Measurements from ENCODE around the gene DVL1. TPM values are rescaled to one million over a fixed set of nuclear protein-coding genes. Genes with fewer than 3 reads are reported as not detected.

The DVL1 gene
- 113 and 119 TPM in 2 replicates for total RNA-seq (2014; rRNA removed; shearing (Covaris generic))
- 8.6 and 9.9 TPM in 2 replicates for polyA plus RNA-seq (2016; fragmentation: Nextera tagmentation; extraction: Ambion mirVana)

DNA sequence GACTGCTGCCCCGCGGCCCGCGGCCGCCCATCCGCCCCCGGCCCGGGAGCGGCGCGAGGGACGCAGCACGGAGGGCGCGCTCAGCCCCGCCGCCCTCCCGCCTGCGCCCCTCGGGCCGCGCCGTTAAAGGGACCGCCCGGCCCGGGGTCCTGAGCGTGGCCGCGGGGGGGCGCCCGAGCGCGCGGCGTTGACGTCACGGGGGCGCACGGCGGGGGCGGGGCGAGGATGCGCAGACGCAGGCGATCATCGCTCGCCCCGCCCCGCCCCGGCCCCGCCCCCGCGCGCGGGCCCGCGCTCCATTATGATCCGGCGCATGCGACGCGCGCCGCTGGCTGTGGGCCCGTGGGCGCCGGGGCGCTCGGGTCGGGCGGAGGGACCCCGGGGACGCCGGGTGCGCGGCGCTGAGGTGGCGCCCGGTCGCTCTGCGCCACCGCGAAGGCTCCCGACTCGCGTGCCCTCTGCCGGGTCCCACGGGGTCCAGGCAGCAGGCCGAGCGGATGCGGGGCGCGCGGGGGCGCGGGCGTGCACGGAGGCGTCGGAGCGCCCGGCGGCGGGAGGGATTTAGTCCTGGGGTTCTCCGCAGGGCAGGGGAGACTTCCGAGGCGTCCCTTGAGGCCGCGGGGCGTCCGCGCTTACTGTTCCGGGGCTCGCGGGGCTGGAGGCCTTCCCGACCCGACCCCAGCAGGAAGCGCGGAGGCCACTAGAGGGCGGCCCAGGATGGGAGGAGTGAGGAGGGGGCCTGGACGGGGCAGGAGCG, at the start of gene DVL1:
Gene DVL1, minus strand, starts transcription at position 163 of the 757 bp plus-strand sequence. CDS start 353 bp downstream, outside the sequence.
- H3K9me2 ChIP-seq (ENCODE audit: insufficient read depth): no peaks in the 10 kb centered on the region
- peak; percentile 90 for DNase-seq
- H4K20me1 ChIP-seq (ENCODE audit: insufficient read depth): no peaks in the 10 kb centered on the region; the same call in 1 of the 2 replicates
- peaks cover 23% of the 10 kb centered on the region for H3F3A ChIP-seq (ENCODE audit: insufficient read depth)
- in situ Hi-C loops (cut with MboI): no loop called here
- peak within 1 kb of the TSS; percentile 59 for H3K27ac ChIP-seq
- no peaks in the 10 kb centered on the region for H3K9me3 ChIP-seq (ENCODE audit: low read depth)
- H3K36me3 ChIP-seq (ENCODE audit: low read depth): peaks cover 6% of the 10 kb centered on the region; the same call in 1 of the 2 replicates
- peaks cover 75% of the 10 kb centered on the region for H3K79me2 ChIP-seq (ENCODE audit: insufficient read depth)
- H3K9ac ChIP-seq: peak within 1 kb of the TSS; percentile 85
- peak within 1 kb of the TSS; percentile 89 for H3K4me2 ChIP-seq (ENCODE audit: unreplicated experiment)
- WGBS, 2 experiments (ENCODE audit: low coverage in 1 of 2, low lambda C conversion rate in 2 of 2, missing lambda C conversion rate in 2 of 2): 0% methylated on average over 45 of the region's 122 CpGs; no CpG with 5 or more reads in 1 of the 2 experiments
- peaks cover 34% of the 10 kb centered on the region for H3K4me1 ChIP-seq (ENCODE audit: insufficient read depth)
- peak within 1 kb of the TSS; percentile 80 for H3K4me3 ChIP-seq
- no peak for TF ChIP-seq EZH2phosphoT487 (IDR thresholded peaks at IDR 0.05; ENCODE audit: insufficient read depth, low read depth)
- no peak for TF ChIP-seq EZH2 (IDR thresholded peaks at IDR 0.05; ENCODE audit: insufficient read depth, poor library complexity, severe bottlenecking)
- no peak within 1 kb of the TSS for H2AFZ ChIP-seq
- H3K27me3 ChIP-seq (replicated peaks; ENCODE audit: insufficient read depth): no peaks in the 10 kb centered on the region

DNA sequence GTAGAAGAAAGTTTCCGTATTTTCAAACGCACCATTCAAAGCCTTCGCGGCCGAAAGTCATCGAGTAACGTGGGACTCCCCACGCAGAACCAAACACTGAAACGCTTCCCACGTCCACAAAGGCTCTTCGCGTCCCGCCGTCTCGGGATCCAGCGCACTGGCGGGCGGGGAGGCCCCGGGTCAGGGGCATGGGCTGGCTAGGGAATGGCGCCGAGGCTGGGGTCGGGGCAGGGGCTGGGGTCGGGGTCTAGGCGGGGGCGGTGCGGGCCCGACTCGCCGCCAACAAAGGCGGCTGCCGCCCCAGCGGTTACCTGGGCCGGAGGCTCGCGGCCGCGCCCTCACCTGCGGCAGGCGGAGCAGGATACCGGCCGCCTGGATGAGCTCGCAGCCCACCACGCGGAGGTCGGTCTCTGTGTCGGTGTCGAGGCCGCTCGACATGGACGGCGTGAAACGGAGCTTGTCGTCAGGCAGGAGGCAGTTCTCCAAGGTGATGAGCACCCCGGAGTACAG, 49.5 kb upstream of the DVL1 start:
- peak overlapping the region; percentile 80 for H3K4me3 ChIP-seq
- peak; percentile 49 for DNase-seq
- H3K79me2 ChIP-seq (ENCODE audit: insufficient read depth): peaks cover 97% of the 10 kb centered on the region
- H3K36me3 ChIP-seq (ENCODE audit: low read depth): peaks cover 26% of the 10 kb centered on the region; the same call in 1 of the 2 replicates
- H3K4me1 ChIP-seq (ENCODE audit: insufficient read depth): peaks cover 11% of the 10 kb centered on the region
- peak overlapping the region; percentile 75 for H3K27ac ChIP-seq
- WGBS, 2 experiments (ENCODE audit: low coverage in 1 of 2, low lambda C conversion rate in 2 of 2, missing lambda C conversion rate in 2 of 2): 1 to 2% methylated on average over 37 to 47 of the region's 54 CpGs
- H3K4me2 ChIP-seq (ENCODE audit: unreplicated experiment): peak overlapping the region; percentile 94
- no peaks in the 10 kb centered on the region for H3K9me3 ChIP-seq (ENCODE audit: low read depth)
- H3K27me3 ChIP-seq (replicated peaks; ENCODE audit: insufficient read depth): no peaks in the 10 kb centered on the region
- TF ChIP-seq EZH2phosphoT487 (IDR thresholded peaks at IDR 0.05; ENCODE audit: insufficient read depth, low read depth) (no peak), EZH2 (IDR thresholded peaks at IDR 0.05; ENCODE audit: insufficient read depth, poor library complexity, severe bottlenecking) (no peak)
- peaks cover 31% of the 10 kb centered on the region for H3F3A ChIP-seq (ENCODE audit: insufficient read depth)
- H4K20me1 ChIP-seq (ENCODE audit: insufficient read depth): no peaks in the 10 kb centered on the region
- in situ Hi-C loops (cut with MboI): no loop called here
- peak overlapping the region; percentile 63 for H2AFZ ChIP-seq
- H3K9ac ChIP-seq: peak overlapping the region; percentile 95
- H3K9me2 ChIP-seq (ENCODE audit: insufficient read depth): no peaks in the 10 kb centered on the region

DNA sequence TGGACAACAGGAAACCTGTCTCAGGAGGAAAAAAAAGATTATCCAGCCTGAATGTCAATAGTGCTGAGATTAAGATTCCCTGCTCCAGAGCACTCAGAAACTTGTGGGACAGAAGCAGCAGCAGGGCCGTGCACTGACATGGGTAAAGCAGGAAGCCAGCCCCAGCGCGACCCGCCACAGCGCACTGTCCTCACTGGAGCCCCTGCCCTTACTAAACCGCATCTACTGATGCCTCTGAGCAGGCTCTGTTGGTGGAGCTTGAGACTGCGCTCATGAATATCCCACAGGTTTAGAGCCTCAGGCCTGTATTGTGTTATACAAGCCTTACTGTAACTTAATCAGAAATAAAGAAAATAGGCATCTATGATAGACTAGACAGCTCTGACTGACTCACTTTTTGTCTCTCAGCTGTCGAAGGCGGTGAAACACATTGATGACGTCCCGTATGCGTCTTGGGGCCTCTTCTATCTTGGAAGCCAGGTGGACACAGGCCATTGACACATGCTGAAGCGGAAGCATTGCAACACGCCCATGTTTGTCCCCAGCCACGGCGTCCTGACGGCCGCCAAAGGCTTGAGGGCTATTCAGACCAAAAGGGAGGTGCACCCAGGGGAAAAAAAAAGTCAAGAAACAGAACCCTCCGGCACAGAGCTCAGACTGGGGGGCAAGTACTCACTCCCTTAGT, 48.8 kb upstream of the DVL1 start:
- Histone ChIP-seq H4K20me1 (ENCODE audit: insufficient read depth) (no peaks in the 10 kb centered on the region), H3K9me3 (ENCODE audit: low read depth) (no peaks in the 10 kb centered on the region), H3F3A (ENCODE audit: insufficient read depth) (peaks cover 26% of the 10 kb centered on the region), H3K4me3 (peak overlapping the region; percentile 80), H3K27me3 (replicated peaks; ENCODE audit: insufficient read depth) (no peaks in the 10 kb centered on the region), H3K36me3 (ENCODE audit: low read depth) (peaks cover 33% of the 10 kb centered on the region; the same call in 1 of the 2 replicates), H3K9ac (peak overlapping the region; percentile 95), H3K4me1 (ENCODE audit: insufficient read depth) (peaks cover 11% of the 10 kb centered on the region), H3K27ac (peak overlapping the region; percentile 75), H3K9me2 (ENCODE audit: insufficient read depth) (no peaks in the 10 kb centered on the region), H3K79me2 (ENCODE audit: insufficient read depth) (peaks cover 98% of the 10 kb centered on the region), H3K4me2 (ENCODE audit: unreplicated experiment) (peak overlapping the region; percentile 94), H2AFZ (0 out of 2 replicates have a peak overlapping the region, but pooled peaks have one; percentile 63)
- in situ Hi-C loops (cut with MboI): no loop called here
- peak; percentile 85 for DNase-seq
- 35 to 39% methylated on average over 19 of the region's 19 CpGs for WGBS, 2 experiments (ENCODE audit: low coverage in 1 of 2, low lambda C conversion rate in 2 of 2, missing lambda C conversion rate in 2 of 2)
- TF ChIP-seq EZH2phosphoT487 (IDR thresholded peaks at IDR 0.05; ENCODE audit: insufficient read depth, low read depth): no peak
- TF ChIP-seq EZH2 (IDR thresholded peaks at IDR 0.05; ENCODE audit: insufficient read depth, poor library complexity, severe bottlenecking): no peak

DNA sequence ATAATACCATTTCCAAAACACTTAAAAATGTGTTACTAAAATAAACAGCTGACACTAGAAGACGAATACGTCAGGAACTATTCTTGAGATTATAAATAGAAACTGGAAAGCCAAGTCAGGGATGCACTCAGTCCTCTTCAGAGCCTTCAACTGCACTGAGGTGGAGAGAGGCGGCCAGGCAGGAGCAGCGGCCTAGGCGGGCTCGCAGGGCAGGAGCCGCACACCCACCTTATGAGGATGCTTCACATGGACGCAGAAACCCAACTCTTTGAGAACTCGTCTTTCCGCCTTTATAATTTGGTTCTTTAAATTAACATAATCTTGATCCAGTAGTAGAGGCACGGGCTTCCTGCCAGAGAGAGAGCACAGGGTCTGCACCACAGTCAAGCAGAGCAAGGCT, 45.9 kb upstream of the DVL1 start:
- WGBS, 2 experiments (ENCODE audit: low coverage in 1 of 2, low lambda C conversion rate in 2 of 2, missing lambda C conversion rate in 2 of 2): 89% methylated on average over 11 of the region's 11 CpGs
- Histone ChIP-seq H3K79me2 (ENCODE audit: insufficient read depth) (peaks cover 98% of the 10 kb centered on the region), H3K9me3 (ENCODE audit: low read depth) (no peaks in the 10 kb centered on the region), H3K27ac (no peak overlapping the region), H3K27me3 (replicated peaks; ENCODE audit: insufficient read depth) (no peaks in the 10 kb centered on the region), H3K4me3 (no peak overlapping the region), H3K9ac (no peak overlapping the region), H3F3A (ENCODE audit: insufficient read depth) (peaks cover 12% of the 10 kb centered on the region; the same call in 1 of the 2 replicates), H4K20me1 (ENCODE audit: insufficient read depth) (no peaks in the 10 kb centered on the region), H3K4me2 (ENCODE audit: unreplicated experiment) (no peak overlapping the region), H3K9me2 (ENCODE audit: insufficient read depth) (no peaks in the 10 kb centered on the region), H3K4me1 (ENCODE audit: insufficient read depth) (peaks cover 4% of the 10 kb centered on the region; the same call in 1 of the 2 replicates), H3K36me3 (ENCODE audit: low read depth) (peaks cover 60% of the 10 kb centered on the region), H2AFZ (no peak overlapping the region)
- TF ChIP-seq EZH2 (IDR thresholded peaks at IDR 0.05; ENCODE audit: insufficient read depth, poor library complexity, severe bottlenecking): no peak
- TF ChIP-seq EZH2phosphoT487 (IDR thresholded peaks at IDR 0.05; ENCODE audit: insufficient read depth, low read depth): no peak
- DNase-seq: no peak
- in situ Hi-C loops (cut with MboI): no loop called here
